ENCODE results near the gene KLHDC7A.

KLHDC7A gene

GRCh38 chr1:18480315-18481189 lies at the start of gene KLHDC7A:
KLHDC7A (plus strand) TSS chr1:18480930; CDS start chr1:18480982, 52 bp downstream.
- Histone ChIP-seq H3K27me3 (ENCODE audit: control insufficient read depth in 1 of 2, insufficient read depth in 2 of 2, low read length in 2 of 2) (peaks cover 3 to 9% of the 10 kb centered on the region in 2 donors), H3K27ac (ENCODE audit: low read length) (no peak within 1 kb of the TSS)

GRCh38 chr1:18434041-18434440 lies 46.7 kb upstream of the KLHDC7A start:
- Histone ChIP-seq H3K4me3 (ENCODE audit: low read length in 2 of 2) (no peak overlapping the region), H3K27ac (ENCODE audit: low read length) (no peak overlapping the region), H3K4me1 (ENCODE audit: control insufficient read depth, insufficient read depth, low read length) (no peaks in the 10 kb centered on the region), H3K36me3 (ENCODE audit: control insufficient read depth in 2 of 2, insufficient read depth in 2 of 2, low read length in 2 of 2) (no peaks in the 10 kb centered on the region), H3K27me3 (ENCODE audit: control insufficient read depth in 1 of 2, insufficient read depth in 2 of 2, low read length in 2 of 2) (peaks cover 0 to 7% of the 10 kb centered on the region in 2 donors), H3K9me3 (ENCODE audit: control insufficient read depth in 2 of 2, low read length in 2 of 2) (peaks cover 4 to 6% of the 10 kb centered on the region in 2 donors), H3K9ac (ENCODE audit: low read length in 2 of 2) (no peak overlapping the region)

More at GRCh38 chr1:18480315-18481189, at the start of gene KLHDC7A:
- Histone ChIP-seq H3K9me3 (ENCODE audit: control insufficient read depth in 2 of 2, low read length in 2 of 2) (no peaks in the 10 kb centered on the region), H3K4me3 (ENCODE audit: low read length in 2 of 2) (no peak within 1 kb of the TSS), H3K36me3 (ENCODE audit: control insufficient read depth in 2 of 2, insufficient read depth in 2 of 2, low read length in 2 of 2) (no peaks in the 10 kb centered on the region), H3K9ac (ENCODE audit: low read length in 2 of 2) (no peak within 1 kb of the TSS), H3K4me1 (ENCODE audit: control insufficient read depth, insufficient read depth, low read length) (peaks cover 7% of the 10 kb centered on the region)

- peaks cover 2 to 9% of the 10 kb centered on the region in 2 donors for H3K9me3 ChIP-seq (ENCODE audit: control insufficient read depth in 2 of 2, low read length in 2 of 2)
- no peak overlapping the region for H3K9ac ChIP-seq (ENCODE audit: low read length in 2 of 2)
- no peaks in the 10 kb centered on the region for H3K36me3 ChIP-seq (ENCODE audit: control insufficient read depth in 2 of 2, insufficient read depth in 2 of 2, low read length in 2 of 2)
- H3K27me3 ChIP-seq (ENCODE audit: control insufficient read depth in 1 of 2, insufficient read depth in 2 of 2, low read length in 2 of 2): peaks cover 2 to 8% of the 10 kb centered on the region in 2 donors
- H3K4me3 ChIP-seq (ENCODE audit: low read length in 2 of 2): no peak overlapping the region
- no peaks in the 10 kb centered on the region for H3K4me1 ChIP-seq (ENCODE audit: control insufficient read depth, insufficient read depth, low read length)
- no peak overlapping the region for H3K27ac ChIP-seq (ENCODE audit: low read length)
Measured at GRCh38 chr1:18440385-18441226, 40.1 kb upstream of the KLHDC7A start.

GRCh38 chr1:18443587-18444520 lies 36.9 kb upstream of the KLHDC7A start:
- H3K27ac ChIP-seq (ENCODE audit: low read length): no peak overlapping the region
- no peaks in the 10 kb centered on the region for H3K36me3 ChIP-seq (ENCODE audit: control insufficient read depth in 2 of 2, insufficient read depth in 2 of 2, low read length in 2 of 2)
- H3K4me1 ChIP-seq (ENCODE audit: control insufficient read depth, insufficient read depth, low read length): no peaks in the 10 kb centered on the region
- H3K9ac ChIP-seq (ENCODE audit: low read length in 2 of 2): no peak overlapping the region
- H3K4me3 ChIP-seq (ENCODE audit: low read length in 2 of 2): no peak overlapping the region
- H3K27me3 ChIP-seq (ENCODE audit: control insufficient read depth in 1 of 2, insufficient read depth in 2 of 2, low read length in 2 of 2): peaks cover 7 to 19% of the 10 kb centered on the region in 2 donors
- peaks cover 4 to 9% of the 10 kb centered on the region in 2 donors for H3K9me3 ChIP-seq (ENCODE audit: control insufficient read depth in 2 of 2, low read length in 2 of 2)

- Histone ChIP-seq H3K9me3 (ENCODE audit: control insufficient read depth in 2 of 2, low read length in 2 of 2) (peaks cover 4 to 9% of the 10 kb centered on the region in 2 donors), H3K4me3 (ENCODE audit: low read length in 2 of 2) (no peak overlapping the region), H3K4me1 (ENCODE audit: control insufficient read depth, insufficient read depth, low read length) (no peaks in the 10 kb centered on the region), H3K9ac (ENCODE audit: low read length in 2 of 2) (no peak overlapping the region), H3K27ac (ENCODE audit: low read length) (no peak overlapping the region), H3K27me3 (ENCODE audit: control insufficient read depth in 1 of 2, insufficient read depth in 2 of 2, low read length in 2 of 2) (peaks cover 10 to 22% of the 10 kb centered on the region in 2 donors), H3K36me3 (ENCODE audit: control insufficient read depth in 2 of 2, insufficient read depth in 2 of 2, low read length in 2 of 2) (no peaks in the 10 kb centered on the region)
Measured at GRCh38 chr1:18444563-18444962, 36.2 kb upstream of the KLHDC7A start.

- Histone ChIP-seq H3K9me3 (ENCODE audit: control insufficient read depth in 2 of 2, low read length in 2 of 2) (peaks cover 2 to 4% of the 10 kb centered on the region in 2 donors), H3K4me1 (ENCODE audit: control insufficient read depth, insufficient read depth, low read length) (no peaks in the 10 kb centered on the region), H3K9ac (ENCODE audit: low read length in 2 of 2) (no peak overlapping the region), H3K4me3 (ENCODE audit: low read length in 2 of 2) (no peak overlapping the region), H3K36me3 (ENCODE audit: control insufficient read depth in 2 of 2, insufficient read depth in 2 of 2, low read length in 2 of 2) (no peaks in the 10 kb centered on the region), H3K27me3 (ENCODE audit: control insufficient read depth in 1 of 2, insufficient read depth in 2 of 2, low read length in 2 of 2) (peaks cover 13 to 20% of the 10 kb centered on the region in 2 donors), H3K27ac (ENCODE audit: low read length) (no peak overlapping the region)
Measured at GRCh38 chr1:18446751-18447150, 34.0 kb upstream of the KLHDC7A start.

GRCh38 chr1:18447509-18448220 lies 33.1 kb upstream of the KLHDC7A start:
- no peak overlapping the region for H3K9ac ChIP-seq (ENCODE audit: low read length in 2 of 2)
- H3K9me3 ChIP-seq (ENCODE audit: control insufficient read depth in 2 of 2, low read length in 2 of 2): peaks cover 2 to 4% of the 10 kb centered on the region in 2 donors
- no peaks in the 10 kb centered on the region for H3K36me3 ChIP-seq (ENCODE audit: control insufficient read depth in 2 of 2, insufficient read depth in 2 of 2, low read length in 2 of 2)
- H3K4me3 ChIP-seq (ENCODE audit: low read length in 2 of 2): no peak overlapping the region
- H3K4me1 ChIP-seq (ENCODE audit: control insufficient read depth, insufficient read depth, low read length): no peaks in the 10 kb centered on the region
- H3K27ac ChIP-seq (ENCODE audit: low read length): no peak overlapping the region
- peaks cover 13 to 20% of the 10 kb centered on the region in 2 donors for H3K27me3 ChIP-seq (ENCODE audit: control insufficient read depth in 1 of 2, insufficient read depth in 2 of 2, low read length in 2 of 2)

GRCh38 chr1:18448889-18449288 lies 31.8 kb upstream of the KLHDC7A start:
- Histone ChIP-seq H3K27me3 (ENCODE audit: control insufficient read depth in 1 of 2, insufficient read depth in 2 of 2, low read length in 2 of 2) (peaks cover 13 to 20% of the 10 kb centered on the region in 2 donors), H3K27ac (ENCODE audit: low read length) (no peak overlapping the region), H3K4me3 (ENCODE audit: low read length in 2 of 2) (no peak overlapping the region)

GRCh38 chr1:18452550-18452949 lies 28.2 kb upstream of the KLHDC7A start:
- no peaks in the 10 kb centered on the region for H3K36me3 ChIP-seq (ENCODE audit: control insufficient read depth in 2 of 2, insufficient read depth in 2 of 2, low read length in 2 of 2)
- no peak overlapping the region for H3K9ac ChIP-seq (ENCODE audit: low read length in 2 of 2)
- H3K4me1 ChIP-seq (ENCODE audit: control insufficient read depth, insufficient read depth, low read length): no peaks in the 10 kb centered on the region
- no peak overlapping the region for H3K27ac ChIP-seq (ENCODE audit: low read length)
- H3K4me3 ChIP-seq (ENCODE audit: low read length in 2 of 2): no peak overlapping the region
- no peaks in the 10 kb centered on the region for H3K9me3 ChIP-seq (ENCODE audit: control insufficient read depth in 2 of 2, low read length in 2 of 2)
- peaks cover 11 to 12% of the 10 kb centered on the region in 2 donors for H3K27me3 ChIP-seq (ENCODE audit: control insufficient read depth in 1 of 2, insufficient read depth in 2 of 2, low read length in 2 of 2)

More at GRCh38 chr1:18448889-18449288, 31.8 kb upstream of the KLHDC7A start:
- Histone ChIP-seq H3K9ac (ENCODE audit: low read length in 2 of 2) (no peak overlapping the region), H3K4me1 (ENCODE audit: control insufficient read depth, insufficient read depth, low read length) (no peaks in the 10 kb centered on the region), H3K36me3 (ENCODE audit: control insufficient read depth in 2 of 2, insufficient read depth in 2 of 2, low read length in 2 of 2) (no peaks in the 10 kb centered on the region), H3K9me3 (ENCODE audit: control insufficient read depth in 2 of 2, low read length in 2 of 2) (peaks cover 2 to 4% of the 10 kb centered on the region in 2 donors)

Data from stomach smooth muscle (tissue), 2 donors.